IPS-20b (cell line): Measurements from ENCODE around the gene CACNA2D1.
"Not testable (repeated sequence)": the region's sequence is repeated elsewhere in the genome, so short reads cannot be mapped to it uniquely, and the experiment has no call there.

Experiments
- H3K27ac ChIP-seq: one replicate; pipeline ENCODE4 v1.5.1; 2013; ENCODE audit warnings: low read length
- H3K27me3 ChIP-seq: 2 replicates; pipeline ENCODE4 v1.6.1; 2013; ENCODE audit warnings: mild to moderate bottlenecking, low read length, inconsistent platforms; ENCODE audit not compliant: insufficient read depth
- H3K36me3 ChIP-seq: 2 replicates; pipeline ENCODE4 v1.6.1; 2013; ENCODE audit warnings: low read depth, mild to moderate bottlenecking, inconsistent platforms, low read length, moderate library complexity; ENCODE audit not compliant: insufficient read depth
- H3K4me1 ChIP-seq: 2 replicates; pipeline ENCODE4 v1.6.1; 2013; ENCODE audit warnings: mild to moderate bottlenecking, control low read depth, inconsistent platforms, low read length, moderate library complexity; ENCODE audit not compliant: insufficient read depth
- H3K4me3 ChIP-seq: 2 replicates; pipeline ENCODE4 v1.5.1; 2013; ENCODE audit warnings: mild to moderate bottlenecking, low read length, inconsistent platforms
- H3K9ac ChIP-seq: 2 replicates; pipeline ENCODE4 v1.6.1; 2013; ENCODE audit warnings: low read depth, mild to moderate bottlenecking, inconsistent platforms, low read length, moderate library complexity
- H3K9me3 ChIP-seq: 2 replicates; pipeline ENCODE4 v1.6.1; 2013; ENCODE audit warnings: mild to moderate bottlenecking, low read depth, low read length, inconsistent platforms; ENCODE audit not compliant: insufficient read depth

CACNA2D1 gene

DNA sequence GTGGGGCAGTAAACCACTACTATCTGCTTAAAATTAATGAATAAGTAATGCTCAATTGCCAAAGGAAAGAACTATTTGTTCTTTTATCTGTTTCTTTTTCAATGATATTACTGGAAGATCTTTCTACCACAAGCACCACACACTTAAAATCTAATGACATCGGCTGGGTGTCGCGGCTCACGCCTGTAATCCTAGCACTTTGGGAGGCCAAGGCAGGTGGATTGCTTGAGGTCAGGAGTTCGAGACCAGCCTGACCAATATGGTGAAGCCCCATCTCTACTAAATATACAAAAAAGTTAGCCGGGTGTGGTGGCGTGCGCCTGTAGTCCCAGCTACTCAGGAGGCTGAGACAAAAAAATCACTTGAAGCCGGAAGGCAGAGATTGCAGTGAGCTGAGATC, 10.8 kb downstream of the CACNA2D1 start:
- not testable (repeated sequence) for H3K9me3 ChIP-seq

DNA sequence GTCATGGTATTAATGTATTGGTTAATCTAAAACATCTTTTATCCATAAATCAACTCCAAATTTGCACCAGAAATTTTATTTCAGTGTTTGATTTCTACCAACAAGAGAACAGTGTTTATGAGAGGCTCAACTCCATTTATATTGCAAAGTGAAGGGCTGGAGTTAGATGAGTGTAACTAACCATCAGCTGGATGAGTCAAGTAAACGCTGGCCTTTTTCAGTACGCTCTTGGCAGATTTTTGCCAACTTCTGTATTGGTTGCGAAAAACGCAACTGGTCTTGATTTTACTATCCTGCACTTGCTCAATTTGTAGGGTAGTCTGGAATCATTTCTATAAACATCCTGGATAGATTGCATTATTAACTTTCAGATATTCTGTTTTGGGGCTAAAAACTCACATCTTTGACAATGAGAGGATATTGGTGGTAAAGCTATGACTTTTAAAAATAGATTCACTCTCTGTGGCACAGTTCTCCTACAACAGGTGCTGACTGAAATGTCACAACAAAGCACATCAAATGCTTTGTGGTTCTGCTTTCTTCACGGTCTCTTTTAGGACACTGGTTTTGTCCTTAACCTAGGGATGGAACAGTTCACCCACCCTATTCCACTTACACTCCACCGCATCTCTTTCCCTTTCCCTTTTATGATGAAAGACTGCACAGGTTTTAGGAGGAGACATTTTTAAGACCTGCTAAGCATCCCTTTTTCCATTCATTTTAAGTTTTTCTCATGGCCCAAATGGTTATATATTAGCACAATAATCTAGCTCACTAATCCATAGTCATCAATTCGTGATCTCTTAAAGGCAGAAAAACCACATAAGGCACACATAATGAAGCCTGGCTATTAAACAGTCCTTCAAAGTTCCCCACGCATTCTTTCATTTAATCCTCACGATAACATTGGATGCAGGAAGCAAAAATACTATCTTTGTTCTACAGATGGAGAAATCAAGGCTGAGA, 12.8 kb downstream of the CACNA2D1 start:
- no peaks in the 10 kb centered on the region for H3K9me3 ChIP-seq
- no peaks in the 10 kb centered on the region for H3K27me3 ChIP-seq
- no peak overlapping the region for H3K4me3 ChIP-seq
- no peak overlapping the region for H3K27ac ChIP-seq
- H3K9ac ChIP-seq: no peak overlapping the region
- no peaks in the 10 kb centered on the region for H3K4me1 ChIP-seq
- no peaks in the 10 kb centered on the region for H3K36me3 ChIP-seq

More for the DNA sequence above, 10.8 kb downstream of the CACNA2D1 start:
- H3K4me3 ChIP-seq, H3K9ac ChIP-seq, H3K4me1 ChIP-seq, H3K27ac ChIP-seq, H3K27me3 ChIP-seq, H3K36me3 ChIP-seq: not testable (repeated sequence)

DNA sequence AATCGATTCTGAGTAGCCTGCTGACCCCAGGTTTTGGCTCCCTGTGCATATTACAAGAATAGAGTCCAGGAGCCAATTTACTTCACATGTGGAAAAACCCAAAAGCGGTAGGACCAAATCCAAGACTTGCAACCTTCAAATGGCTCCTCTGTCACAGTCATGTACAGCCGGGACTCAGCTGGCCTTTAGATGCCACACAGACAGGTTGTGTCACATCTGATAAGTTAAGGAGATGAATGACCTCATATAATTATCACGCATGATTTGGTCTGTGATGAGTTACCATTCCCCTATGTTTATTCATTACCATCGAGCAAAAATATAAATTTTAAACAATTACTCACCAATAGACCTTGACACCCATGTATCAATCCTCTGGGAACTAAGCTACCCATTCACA, 14.2 kb downstream of the CACNA2D1 start:
- H3K27ac ChIP-seq: no peak overlapping the region
- no peaks in the 10 kb centered on the region for H3K4me1 ChIP-seq
- H3K4me3 ChIP-seq: no peak overlapping the region
- no peaks in the 10 kb centered on the region for H3K9me3 ChIP-seq
- no peaks in the 10 kb centered on the region for H3K36me3 ChIP-seq
- no peaks in the 10 kb centered on the region for H3K27me3 ChIP-seq
- no peak overlapping the region for H3K9ac ChIP-seq

DNA sequence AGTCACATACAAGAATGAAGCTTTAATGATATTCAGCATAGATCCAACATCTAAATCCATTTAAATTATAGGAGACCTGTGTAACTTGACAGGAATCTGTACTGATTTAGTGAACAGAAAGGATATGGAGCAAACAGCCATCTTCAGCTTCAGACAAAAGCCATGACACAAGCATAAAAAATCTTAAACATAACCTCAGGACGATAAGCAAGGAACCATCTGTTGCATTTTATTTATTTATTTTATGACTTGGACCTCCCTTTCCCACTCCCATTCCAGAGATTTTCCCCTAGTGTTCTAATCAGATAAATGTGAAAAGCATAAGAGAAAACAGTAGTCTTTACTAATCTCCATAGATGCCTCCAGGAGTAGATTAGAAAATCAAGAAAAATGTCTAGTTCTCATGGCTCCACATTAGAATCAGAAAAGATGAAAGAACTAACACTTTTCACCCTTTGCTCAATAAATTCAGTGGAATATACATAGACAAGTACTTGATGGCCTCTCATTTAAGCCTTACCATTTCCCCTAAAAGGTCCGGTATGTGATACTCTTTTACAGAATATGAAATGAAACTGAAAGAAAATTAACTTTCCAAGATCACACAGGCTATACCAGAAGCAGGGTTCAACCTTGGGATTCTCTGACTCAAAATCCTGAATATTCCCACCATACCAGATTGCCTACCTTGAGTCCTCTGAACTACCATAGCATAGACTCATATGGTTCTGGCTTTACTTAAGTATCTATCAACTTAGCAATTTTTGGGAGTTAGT, 15.2 kb downstream of the CACNA2D1 start:
- Histone ChIP-seq H3K27ac (no peak overlapping the region), H3K4me1 (no peaks in the 10 kb centered on the region), H3K4me3 (no peak overlapping the region)

GRCh38 chr7:82423446-82423845, 20.1 kb downstream of the CACNA2D1 start:
- H3K27me3 ChIP-seq: no peaks in the 10 kb centered on the region
- H3K9ac ChIP-seq: no peak overlapping the region
- no peak overlapping the region for H3K27ac ChIP-seq
- no peaks in the 10 kb centered on the region for H3K4me1 ChIP-seq
- no peaks in the 10 kb centered on the region for H3K36me3 ChIP-seq
- no peak overlapping the region for H3K4me3 ChIP-seq
- no peaks in the 10 kb centered on the region for H3K9me3 ChIP-seq

More for the DNA sequence above, 15.2 kb downstream of the CACNA2D1 start:
- no peaks in the 10 kb centered on the region for H3K9me3 ChIP-seq
- no peaks in the 10 kb centered on the region for H3K36me3 ChIP-seq
- H3K9ac ChIP-seq: no peak overlapping the region
- H3K27me3 ChIP-seq: no peaks in the 10 kb centered on the region

DNA sequence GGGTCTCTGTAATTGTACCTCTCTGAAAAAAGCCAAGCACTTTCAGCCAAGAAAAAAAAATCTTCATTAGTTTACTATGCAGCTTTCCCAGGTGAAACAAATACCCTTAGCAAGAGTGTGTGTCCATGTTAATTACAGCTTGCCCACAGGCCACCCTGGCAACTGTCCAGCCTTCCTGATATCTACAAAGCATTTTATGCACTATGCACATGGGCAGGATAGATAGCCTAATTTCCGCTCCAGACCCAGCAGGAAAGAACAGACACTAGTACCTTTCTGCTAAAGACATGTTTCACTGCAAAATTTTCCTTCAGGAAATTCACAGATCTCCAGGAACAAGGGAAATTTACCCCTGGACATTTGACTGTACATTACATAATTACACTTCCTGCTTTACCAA, 24.4 kb downstream of the CACNA2D1 start:
- Histone ChIP-seq H3K9ac (no peak overlapping the region), H3K9me3 (no peaks in the 10 kb centered on the region), H3K36me3 (no peaks in the 10 kb centered on the region), H3K27me3 (no peaks in the 10 kb centered on the region), H3K4me3 (no peak overlapping the region), H3K27ac (no peak overlapping the region), H3K4me1 (no peaks in the 10 kb centered on the region)

DNA sequence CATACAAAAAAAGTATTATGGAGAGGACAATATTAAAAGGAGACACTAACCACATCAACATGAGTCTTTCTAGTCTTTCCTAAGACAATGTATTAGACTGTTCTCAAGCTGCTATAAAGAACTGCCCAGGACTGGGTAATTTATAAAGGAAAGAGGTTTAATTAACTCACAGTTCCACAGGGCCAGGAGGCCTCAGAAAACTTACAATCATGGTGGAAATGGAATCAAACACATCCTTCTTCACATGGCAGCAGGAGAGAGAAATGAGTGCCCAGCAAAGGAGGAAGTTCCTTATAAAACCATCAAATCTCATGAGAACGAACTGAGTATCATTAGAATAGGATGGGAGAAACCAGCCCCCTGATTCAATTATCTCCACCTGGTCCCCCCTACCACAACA, 25.7 kb downstream of the CACNA2D1 start:
- Histone ChIP-seq H3K4me3 (no peak overlapping the region), H3K9ac (no peak overlapping the region), H3K36me3 (no peaks in the 10 kb centered on the region), H3K4me1 (no peaks in the 10 kb centered on the region), H3K27me3 (no peaks in the 10 kb centered on the region), H3K9me3 (no peaks in the 10 kb centered on the region), H3K27ac (no peak overlapping the region)

GRCh38 chr7:82416402-82416801, 27.2 kb downstream of the CACNA2D1 start:
- Histone ChIP-seq H3K4me3 (no peak overlapping the region), H3K9me3 (no peaks in the 10 kb centered on the region), H3K4me1 (no peaks in the 10 kb centered on the region), H3K36me3 (no peaks in the 10 kb centered on the region), H3K27ac (no peak overlapping the region), H3K27me3 (no peaks in the 10 kb centered on the region), H3K9ac (no peak overlapping the region)

DNA sequence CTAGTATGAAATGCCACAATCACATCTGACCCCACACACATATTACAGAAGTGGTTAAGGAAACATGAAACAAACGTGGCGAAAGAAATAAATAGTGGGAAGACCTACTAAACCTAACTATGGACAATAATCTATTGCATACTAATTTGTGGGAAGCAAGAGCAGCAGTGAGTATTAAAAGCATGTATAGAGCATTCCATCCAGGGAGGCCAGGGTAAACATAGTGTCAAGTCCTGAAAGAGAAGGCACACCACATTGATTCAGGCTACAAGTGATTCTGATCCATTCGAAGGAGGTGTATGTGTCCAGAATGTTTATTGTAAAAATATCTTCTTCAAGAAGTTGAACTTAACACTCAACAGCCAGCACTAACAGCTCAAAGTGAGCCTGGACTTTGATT, 29.2 kb downstream of the CACNA2D1 start:
- Histone ChIP-seq H3K27me3 (no peaks in the 10 kb centered on the region), H3K4me1 (no peaks in the 10 kb centered on the region), H3K4me3 (no peak overlapping the region), H3K36me3 (no peaks in the 10 kb centered on the region), H3K27ac (no peak overlapping the region), H3K9me3 (no peaks in the 10 kb centered on the region), H3K9ac (no peak overlapping the region)

- H3K27me3 ChIP-seq: no peaks in the 10 kb centered on the region
- H3K27ac ChIP-seq: no peak overlapping the region
- H3K4me1 ChIP-seq: no peaks in the 10 kb centered on the region
- no peak overlapping the region for H3K9ac ChIP-seq
- H3K9me3 ChIP-seq: no peaks in the 10 kb centered on the region
- no peaks in the 10 kb centered on the region for H3K36me3 ChIP-seq
- H3K4me3 ChIP-seq: no peak overlapping the region
Observed at GRCh38 chr7:82413237-82413636, 30.3 kb downstream of the CACNA2D1 start.

- no peak overlapping the region for H3K4me3 ChIP-seq
- no peak overlapping the region for H3K9ac ChIP-seq
- H3K4me1 ChIP-seq: no peaks in the 10 kb centered on the region
- no peak overlapping the region for H3K27ac ChIP-seq
- H3K9me3 ChIP-seq: no peaks in the 10 kb centered on the region
- no peaks in the 10 kb centered on the region for H3K27me3 ChIP-seq
- H3K36me3 ChIP-seq: no peaks in the 10 kb centered on the region
Observed at GRCh38 chr7:82411732-82412131, 31.8 kb downstream of the CACNA2D1 start.

- Histone ChIP-seq H3K4me1 (no peaks in the 10 kb centered on the region), H3K36me3 (no peaks in the 10 kb centered on the region), H3K27me3 (no peaks in the 10 kb centered on the region), H3K4me3 (no peak overlapping the region), H3K27ac (no peak overlapping the region), H3K9ac (no peak overlapping the region), H3K9me3 (no peaks in the 10 kb centered on the region)
Observed at GRCh38 chr7:82410461-82410860, 33.1 kb downstream of the CACNA2D1 start.
